H54 (cell line): ENCODE data around the gene ZMYND12.
"Not testable (repeated sequence)": the region's sequence is repeated elsewhere in the genome, so short reads cannot be mapped to it uniquely, and the experiment has no call there.

Experiments
- DNase-seq: peaks from one replicate; pipeline ENCODE4 v3.0.0; 2011; ENCODE audit warnings: low spot score, mixed read lengths; ENCODE audit not compliant: insufficient read length
- FAIRE-seq: peaks from 3 replicates; lab custom pipeline; 2011; peaks lifted over from hg19 to GRCh38; lab: Jason Lieb, UNC
- POLR2A ChIP-seq: IDR thresholded peaks from 2 replicates; pipeline ENCODE4 v1.6.1; 2011; ENCODE audit warnings: low read depth, mild to moderate bottlenecking, low read length

The ZMYND12 gene, protein sequence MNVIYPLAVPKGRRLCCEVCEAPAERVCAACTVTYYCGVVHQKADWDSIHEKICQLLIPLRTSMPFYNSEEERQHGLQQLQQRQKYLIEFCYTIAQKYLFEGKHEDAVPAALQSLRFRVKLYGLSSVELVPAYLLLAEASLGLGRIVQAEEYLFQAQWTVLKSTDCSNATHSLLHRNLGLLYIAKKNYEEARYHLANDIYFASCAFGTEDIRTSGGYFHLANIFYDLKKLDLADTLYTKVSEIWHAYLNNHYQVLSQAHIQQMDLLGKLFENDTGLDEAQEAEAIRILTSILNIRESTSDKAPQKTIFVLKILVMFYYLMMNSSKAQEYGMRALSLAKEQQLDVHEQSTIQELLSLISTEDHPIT

DNA sequence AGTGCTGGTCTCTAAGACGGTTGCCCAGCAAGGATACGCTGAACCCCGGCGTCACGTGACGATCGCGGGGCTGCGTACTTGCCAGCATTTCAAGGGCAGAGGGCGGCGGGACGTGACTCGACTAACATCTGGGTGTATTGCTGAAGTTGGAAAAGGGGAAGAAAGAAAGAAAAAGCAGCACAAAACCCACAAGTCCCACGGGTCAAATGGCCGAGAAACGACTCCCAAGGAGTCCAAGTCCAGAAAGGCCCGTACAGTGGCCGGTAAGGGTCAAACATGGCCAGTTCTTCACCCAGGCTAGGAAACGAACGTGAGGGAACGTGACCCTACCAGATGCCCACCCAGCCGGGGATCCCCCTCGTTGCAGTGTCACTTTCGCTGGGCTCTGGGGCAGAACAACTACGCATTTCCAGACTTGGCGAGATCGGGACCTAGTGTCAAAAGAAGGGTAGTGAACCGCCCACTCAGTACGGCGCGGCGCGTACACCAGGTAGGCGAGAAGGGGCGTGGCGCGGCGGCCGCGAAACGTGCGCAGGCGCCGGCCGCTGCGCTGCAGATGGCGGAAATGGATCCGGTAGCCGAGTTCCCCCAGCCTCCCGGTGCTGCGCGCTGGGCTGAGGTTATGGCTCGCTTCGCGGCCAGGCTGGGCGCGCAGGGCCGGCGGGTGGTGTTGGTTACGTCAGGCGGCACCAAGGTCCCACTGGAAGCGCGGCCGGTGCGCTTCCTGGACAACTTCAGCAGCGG, at the start of gene ZMYND12, which contains the start of gene PPCS:
TSS of gene ZMYND12 (minus strand) at position 13 of the 744 bp plus-strand sequence. CDS start 25 bp downstream, outside the sequence.
TSS of gene PPCS (plus strand) at position 534 of the 744 bp plus-strand sequence. CDS start at position 557, 23 bp downstream.
- FAIRE-seq (no peak), DNase-seq (peak; percentile 61)
- peak; percentile 72 for TF ChIP-seq POLR2A

DNA sequence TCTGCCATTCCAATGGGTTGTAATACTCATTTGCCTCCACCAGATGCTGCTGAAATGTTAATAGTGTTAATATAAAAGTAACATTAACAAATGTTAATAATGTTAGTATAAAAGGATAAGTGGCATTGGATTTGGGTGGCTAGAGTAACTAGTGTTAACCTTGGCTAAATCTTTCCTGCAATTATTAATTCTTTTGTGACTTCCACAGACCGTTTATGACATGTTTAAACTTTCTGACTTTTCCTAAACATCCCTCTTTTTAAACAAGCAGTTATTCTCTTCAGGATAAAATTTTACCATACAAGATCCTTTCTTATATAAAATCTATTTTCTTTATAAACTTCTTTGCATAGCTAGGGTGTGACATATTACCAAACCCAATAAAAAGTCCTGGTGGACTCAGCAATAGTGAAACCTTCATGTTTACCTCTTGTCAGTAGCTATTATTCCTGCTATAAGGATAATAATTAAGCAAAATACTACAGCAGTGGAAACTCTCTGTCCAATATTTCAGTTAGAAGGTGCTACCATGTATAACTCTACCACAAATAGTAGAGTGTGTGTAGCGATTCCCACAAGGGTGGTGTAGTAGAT, 48.8 kb upstream of the ZMYND12 start:
- DNase-seq = no peak
- no peak for TF ChIP-seq POLR2A
- FAIRE-seq = no peak

DNA sequence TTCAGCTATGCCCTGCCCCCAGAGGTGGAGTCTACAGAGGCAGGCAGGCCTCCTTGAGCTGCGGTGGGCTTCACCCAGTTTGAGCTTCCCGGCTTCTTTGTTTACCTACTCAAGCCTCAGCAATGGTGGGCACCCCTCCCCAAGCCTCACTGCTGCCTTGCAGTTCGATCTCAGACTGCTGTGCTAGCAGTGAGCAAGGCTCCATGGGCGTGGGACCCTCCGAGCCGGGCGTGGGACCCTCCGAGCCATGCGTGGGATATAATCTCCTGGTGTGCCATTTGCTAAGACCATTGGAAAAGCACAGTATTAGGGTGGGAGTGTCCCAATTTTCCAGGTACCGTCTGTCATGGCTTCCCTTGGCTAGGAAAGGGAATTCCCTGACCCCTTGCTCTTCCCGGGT, 46.2 kb upstream of the ZMYND12 start:
- not testable (repeated sequence) for FAIRE-seq

DNA sequence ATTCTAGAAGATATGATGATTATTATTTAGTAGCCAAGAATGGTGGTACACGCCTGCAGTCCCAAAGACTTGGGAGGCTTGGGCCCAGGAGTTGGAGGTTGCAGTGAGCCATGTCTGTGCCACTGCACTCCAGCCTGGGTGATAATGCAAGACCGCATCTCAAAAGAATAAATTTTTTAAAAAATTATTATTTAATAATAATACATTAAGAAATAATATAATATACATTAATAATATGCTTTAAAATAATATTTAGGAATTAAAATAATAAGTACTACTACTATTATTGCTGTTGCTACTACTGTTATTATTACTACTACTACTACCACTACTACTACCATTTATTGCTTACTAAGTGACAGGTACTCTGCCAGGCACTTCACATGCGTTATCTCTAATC, 34.4 kb upstream of the ZMYND12 start:
- FAIRE-seq (no peak), DNase-seq (no peak)
- TF ChIP-seq POLR2A = no peak

More for the DNA sequence above, 46.2 kb upstream of the ZMYND12 start:
- not testable (repeated sequence) for DNase-seq

DNA sequence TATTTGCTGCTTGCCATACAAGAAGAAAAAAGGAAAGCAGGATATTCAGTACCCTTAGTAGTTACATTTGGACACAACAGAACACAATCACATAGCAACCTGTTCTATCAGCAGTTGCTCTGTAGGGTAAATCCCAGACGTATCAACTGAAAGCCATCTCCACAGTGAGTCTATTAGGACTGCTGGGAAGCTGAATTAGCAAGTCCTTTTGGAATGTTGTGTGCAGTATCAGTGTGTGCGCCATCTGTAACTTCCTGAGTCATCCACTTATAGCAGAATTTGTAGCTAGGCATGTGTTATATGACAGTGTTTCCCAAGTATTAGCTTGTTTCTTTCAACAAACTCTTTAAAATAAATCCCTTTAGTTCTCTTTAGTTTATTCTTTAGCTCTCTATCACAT, 28.6 kb upstream of the ZMYND12 start:
- DNase-seq (peak; percentile 46), FAIRE-seq (peak; percentile 100)
- no peak for TF ChIP-seq POLR2A

DNA sequence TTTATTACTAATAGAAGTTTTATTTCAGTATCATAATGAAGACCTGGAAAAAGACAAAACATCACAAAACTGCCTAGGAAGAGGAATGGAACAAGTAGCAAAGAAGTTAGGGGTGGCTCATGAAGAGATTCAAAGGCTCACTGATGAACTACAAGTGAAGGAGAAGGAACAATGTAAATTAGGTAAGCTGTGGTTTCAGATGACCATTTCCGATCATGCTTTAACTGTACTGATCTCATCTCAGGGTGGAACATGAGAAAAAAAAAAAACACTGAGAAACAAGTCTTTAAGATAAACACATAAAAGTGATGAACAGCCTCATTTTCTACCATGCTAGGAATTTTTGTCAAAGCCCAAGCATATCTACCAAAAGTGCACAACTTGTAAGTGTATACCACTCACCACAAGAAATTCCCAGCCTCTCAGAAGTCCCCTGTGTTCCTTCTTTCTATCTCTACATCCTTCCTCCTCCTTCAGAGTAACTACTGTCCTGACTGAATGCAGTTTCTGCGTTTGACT, 26.9 kb upstream of the ZMYND12 start:
- DNase-seq = no peak
- TF ChIP-seq POLR2A = no peak
- FAIRE-seq = peak; percentile 73

DNA sequence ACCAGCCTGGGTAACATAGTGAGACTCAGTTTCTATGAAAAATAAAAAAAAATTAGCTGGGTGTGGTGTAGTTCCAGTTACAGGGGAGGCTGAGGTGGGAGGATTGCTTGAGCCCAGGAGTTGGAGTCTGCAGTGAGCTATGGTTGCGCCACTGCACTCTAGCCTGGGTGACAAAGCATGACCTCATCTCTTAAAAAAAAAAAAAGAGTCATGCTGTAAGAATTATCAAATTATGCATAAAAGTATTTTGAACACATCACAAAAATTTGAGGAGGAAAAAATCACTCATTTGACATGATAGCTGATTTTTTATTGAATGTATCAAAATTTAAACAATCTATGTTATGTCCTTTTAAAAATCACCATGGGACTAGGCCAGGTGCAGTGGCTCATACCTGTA, 25.1 kb upstream of the ZMYND12 start:
- no peak for TF ChIP-seq POLR2A
- DNase-seq = no peak
- FAIRE-seq = no peak

DNA sequence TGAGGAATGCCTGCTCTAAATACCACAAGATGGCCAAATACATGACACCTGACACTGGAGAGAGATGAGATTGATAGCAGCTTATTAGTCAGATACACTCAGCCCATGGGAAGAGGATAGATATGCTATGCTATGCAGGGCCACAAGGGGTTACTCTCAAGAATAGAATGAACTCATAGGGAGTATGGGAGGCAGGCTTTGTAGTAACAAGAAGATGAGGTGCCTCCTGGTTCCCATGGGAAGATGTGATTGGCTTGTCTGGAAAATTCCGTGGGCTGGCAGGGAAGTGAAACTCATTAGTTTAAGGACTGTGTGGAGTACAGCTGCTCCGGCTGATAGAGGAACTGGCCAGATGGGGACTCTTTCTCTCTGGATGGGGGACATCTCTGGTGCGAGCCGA, 23.8 kb upstream of the ZMYND12 start:
- DNase-seq (peak; percentile 34), FAIRE-seq (peak; percentile 94)
- no peak for TF ChIP-seq POLR2A

DNA sequence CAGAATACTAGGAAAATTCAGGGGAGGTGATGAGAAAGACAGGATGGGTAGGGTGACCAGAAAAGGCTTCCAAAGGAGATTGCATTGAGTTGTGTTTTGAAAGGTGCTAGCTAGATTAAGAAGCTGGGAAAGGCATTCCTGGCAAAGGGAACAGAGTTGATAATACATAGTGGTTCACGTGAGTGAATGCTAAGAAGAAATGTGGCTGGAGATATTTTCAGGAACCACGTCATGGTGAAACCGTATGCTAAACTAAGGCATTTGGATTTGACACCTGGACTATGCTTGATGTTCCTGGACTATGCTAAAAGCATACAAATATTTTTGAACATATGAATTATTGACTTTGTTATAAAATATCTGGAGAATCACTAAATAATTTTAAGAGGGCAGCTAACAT, 22.0 kb upstream of the ZMYND12 start:
- FAIRE-seq = no peak
- TF ChIP-seq POLR2A = no peak
- no peak for DNase-seq

DNA sequence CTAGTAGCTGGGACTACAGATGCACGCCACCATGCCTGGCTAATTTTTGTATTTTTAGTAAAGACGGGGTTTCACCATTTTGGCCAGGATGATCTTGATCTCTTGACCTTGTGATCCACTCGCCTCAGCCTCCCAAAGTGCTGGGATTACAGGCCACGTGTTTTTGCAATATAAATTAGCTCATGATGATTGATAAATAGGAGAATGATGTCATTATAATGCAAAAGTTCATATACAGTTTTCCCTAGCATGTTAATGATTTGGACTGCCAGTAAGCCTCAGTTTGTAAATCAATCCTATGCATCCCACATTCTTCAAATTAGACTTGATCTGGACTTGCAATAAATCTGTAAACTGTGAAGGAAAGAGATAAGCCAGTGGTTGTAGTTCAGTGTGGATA, 21.5 kb upstream of the ZMYND12 start:
- not testable (repeated sequence) for DNase-seq
- peak; percentile 23 for FAIRE-seq

DNA sequence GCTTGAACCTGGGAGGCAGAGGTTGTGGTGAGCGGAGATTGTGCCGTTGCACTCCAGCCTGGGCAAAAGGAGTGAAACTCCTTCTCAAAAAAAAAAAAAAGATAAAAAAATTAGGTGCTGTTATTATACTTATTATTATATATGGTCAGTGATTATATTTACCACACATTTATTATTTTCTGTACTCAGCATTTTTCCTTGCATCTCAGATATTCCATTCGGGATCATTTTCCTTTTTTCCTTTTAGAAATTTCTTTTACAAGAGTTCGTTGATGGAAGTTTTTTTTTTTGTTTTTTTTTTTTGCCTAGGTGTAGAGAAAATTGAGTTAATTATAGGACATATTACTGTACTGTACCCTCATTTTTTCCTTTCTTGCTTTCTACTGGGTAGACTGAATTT, 20.8 kb upstream of the ZMYND12 start:
- no peak for DNase-seq
- no peak for TF ChIP-seq POLR2A
- no peak for FAIRE-seq

DNA sequence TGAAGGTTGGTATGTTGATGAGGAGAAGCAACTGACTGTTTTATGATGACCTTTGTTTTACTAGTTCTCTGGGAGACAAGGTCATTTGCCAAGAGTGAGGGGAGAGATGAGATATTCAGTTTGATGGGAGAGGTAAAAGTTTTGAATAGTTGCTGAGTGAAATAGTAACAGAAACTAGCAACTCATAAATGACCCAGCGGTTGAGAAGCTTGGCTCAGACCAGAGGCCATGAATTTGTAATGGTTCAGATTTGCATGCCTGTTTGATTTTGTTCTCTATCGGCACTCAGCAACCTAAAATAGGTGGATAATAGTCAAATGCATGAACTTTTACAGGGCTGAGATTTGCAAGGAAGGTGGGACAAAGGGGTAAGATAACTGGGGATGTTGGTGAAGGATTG, 13.9 kb upstream of the ZMYND12 start:
- TF ChIP-seq POLR2A = no peak
- FAIRE-seq (no peak), DNase-seq (no peak)

DNA sequence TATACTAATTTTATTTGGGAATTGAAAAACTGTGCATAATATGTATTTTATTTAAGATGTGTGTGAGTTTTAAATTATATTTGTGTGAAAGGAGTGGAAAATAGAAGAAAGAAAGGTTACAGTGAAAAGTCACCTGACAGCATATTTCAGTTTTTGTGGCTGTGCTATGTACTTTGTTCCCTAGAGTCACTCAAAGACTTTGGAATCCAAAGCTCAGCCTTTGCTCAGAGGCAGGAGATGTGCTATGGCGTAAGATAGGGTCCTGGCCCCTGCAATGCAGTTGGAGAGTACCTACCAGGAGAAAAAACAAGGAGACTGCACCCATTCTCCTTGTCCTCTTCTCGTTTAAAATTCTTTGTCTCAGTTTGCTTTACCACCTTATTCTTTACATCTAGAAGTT, 10.2 kb upstream of the ZMYND12 start:
- FAIRE-seq (no peak), DNase-seq (no peak)
- no peak for TF ChIP-seq POLR2A

DNA sequence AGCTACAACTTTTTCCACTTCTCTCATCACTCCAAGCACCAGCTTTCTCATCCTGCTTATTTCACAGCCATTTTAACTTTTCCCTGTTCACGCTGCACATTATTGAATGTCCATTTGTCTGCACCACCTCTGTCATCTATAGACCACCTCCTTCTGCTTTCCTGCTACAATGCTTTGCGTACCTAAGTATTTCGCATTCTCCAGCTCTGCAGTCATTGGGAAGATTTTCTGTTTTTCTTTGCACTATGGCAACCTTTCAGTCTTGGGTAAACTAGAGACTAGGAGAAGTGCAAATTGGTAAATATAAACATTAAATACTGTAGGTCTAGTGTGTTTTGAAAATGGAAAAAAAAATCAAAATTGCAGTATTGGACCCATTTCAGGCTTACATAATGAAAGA, 8.1 kb upstream of the ZMYND12 start:
- DNase-seq (no peak), FAIRE-seq (no peak)
- no peak for TF ChIP-seq POLR2A
